WTC11 (cell line): ENCODE data around the gene ZNF592.

Source experiments
- CTCF ChIP-seq: fragments of 200-600 bp; IDR thresholded peaks from 2 replicates; pipeline ENCODE4 v1.8.0; 2022; ENCODE audit warnings: antibody characterized with exemption
- ELF4 ChIP-seq: sonication (generic); formaldehyde crosslinking; IDR thresholded peaks from 2 replicates; pipeline ENCODE4 v1.8.1; 2022; ENCODE audit warnings: low read depth, mild to moderate bottlenecking, moderate library complexity, missing genetic modification reagents
- FOXP1 ChIP-seq: sonication (generic); formaldehyde crosslinking; IDR thresholded peaks from 2 replicates; pipeline ENCODE4 v1.8.0; 2022; ENCODE audit warnings: missing genetic modification reagents, mild to moderate bottlenecking, moderate library complexity, borderline replicate concordance
- NR1H2 ChIP-seq: sonication (generic); formaldehyde crosslinking; IDR thresholded peaks from 2 replicates; pipeline ENCODE4 v1.9.0; 2021; ENCODE audit warnings: mild to moderate bottlenecking, moderate library complexity, missing genetic modification reagents
- NR3C1 ChIP-seq: sonication (generic); formaldehyde crosslinking; conservative IDR thresholded peaks from 2 replicates; pipeline ENCODE4 v1.8.1; 2023; ENCODE audit warnings: low read depth, mild to moderate bottlenecking, missing genetic modification reagents
- PREB ChIP-seq: sonication (generic); formaldehyde crosslinking; IDR thresholded peaks from 2 replicates; pipeline ENCODE4 v1.8.1; 2022; ENCODE audit warnings: mild to moderate bottlenecking, missing genetic modification reagents, moderate library complexity, borderline replicate concordance
- ZNF138 ChIP-seq: sonication (generic); formaldehyde crosslinking; conservative IDR thresholded peaks from 2 replicates; pipeline ENCODE4 v1.8.1; 2022; ENCODE audit warnings: mild to moderate bottlenecking, moderate library complexity, missing genetic modification reagents

- TF ChIP-seq FOXP1 (CRISPR knock-in tag) (no peak), CTCF (no peak), NR3C1 (no peak), ZNF138 (CRISPR knock-in tag) (no peak), NR1H2 (CRISPR knock-in tag) (no peak), ELF4 (CRISPR knock-in tag) (no peak), PREB (CRISPR knock-in tag) (no peak)
Measured at GRCh38 chr15:84839714-84840113, 91.3 kb downstream of the ZNF592 start.
